ENCODE measurements around the gene STAT1. TPM values are rescaled to one million over a fixed set of nuclear protein-coding genes. Genes with fewer than 3 reads are reported as not detected.

STAT1 gene
- total RNA-seq, 1 experiment from 2014 or later: 76.5 TPM

GRCh38 chr2:190940454-190940853 is 73.5 kb downstream of the STAT1 start:
- H3K4me1 ChIP-seq (ENCODE audit: insufficient read depth, low read length, poor library complexity, severe bottlenecking): peaks cover 25% of the 10 kb centered on the region
- no peak overlapping the region for H3K27ac ChIP-seq (ENCODE audit: low read depth, low read length, poor library complexity, severe bottlenecking)
- no peaks in the 10 kb centered on the region for H3K9me3 ChIP-seq (ENCODE audit: low read depth, low read length, poor library complexity, severe bottlenecking)
- TF ChIP-seq EZH2 (IDR thresholded peaks at IDR 0.05; ENCODE audit: borderline replicate concordance, low read depth, low read length, poor library complexity, severe bottlenecking) (no peak), CTCF (conservative IDR thresholded peaks at IDR 0.05; ENCODE audit: low read depth, low read length) (no peak)
- no peak for DNase-seq (ENCODE audit: low spot score)
- CTCF ChIA-PET: no interaction called here
- POLR2A ChIA-PET (ENCODE audit: low non-redundant PET): no interaction called here
- intact Hi-C loops (cut with micrococcal nuclease; ENCODE audit: unreplicated experiment): no loop called here
- H3K36me3 ChIP-seq (ENCODE audit: insufficient read depth, low read length, poor library complexity, severe bottlenecking): no peaks in the 10 kb centered on the region
- no peaks in the 10 kb centered on the region for H3K27me3 ChIP-seq (replicated peaks; ENCODE audit: insufficient read depth, low read depth, low read length, poor library complexity)
- no TSS peak for BruUV-seq (replicated peaks)
- H3K4me3 ChIP-seq (ENCODE audit: low read depth, low read length, poor library complexity, severe bottlenecking): no peak overlapping the region

GRCh38 chr2:190938771-190939335 is 75.1 kb downstream of the STAT1 start:
- peaks cover 25% of the 10 kb centered on the region for H3K4me1 ChIP-seq (ENCODE audit: insufficient read depth, low read length, poor library complexity, severe bottlenecking)
- no peaks in the 10 kb centered on the region for H3K9me3 ChIP-seq (ENCODE audit: low read depth, low read length, poor library complexity, severe bottlenecking)
- TF ChIP-seq CTCF (conservative IDR thresholded peaks at IDR 0.05; ENCODE audit: low read depth, low read length): no peak
- no peak for TF ChIP-seq EZH2 (IDR thresholded peaks at IDR 0.05; ENCODE audit: borderline replicate concordance, low read depth, low read length, poor library complexity, severe bottlenecking)
- CTCF ChIA-PET: no interaction called here
- H3K36me3 ChIP-seq (ENCODE audit: insufficient read depth, low read length, poor library complexity, severe bottlenecking): no peaks in the 10 kb centered on the region
- H3K27me3 ChIP-seq (replicated peaks; ENCODE audit: insufficient read depth, low read depth, low read length, poor library complexity): no peaks in the 10 kb centered on the region
- H3K27ac ChIP-seq (ENCODE audit: low read depth, low read length, poor library complexity, severe bottlenecking): no peak overlapping the region
- POLR2A ChIA-PET (ENCODE audit: low non-redundant PET): no interaction called here
- no TSS peak for BruUV-seq (replicated peaks)
- DNase-seq (ENCODE audit: low spot score): no peak
- no peak overlapping the region for H3K4me3 ChIP-seq (ENCODE audit: low read depth, low read length, poor library complexity, severe bottlenecking)
- intact Hi-C loops (cut with micrococcal nuclease; ENCODE audit: unreplicated experiment): no loop called here

- POLR2A ChIA-PET (ENCODE audit: low non-redundant PET): no interaction called here
- Histone ChIP-seq H3K9me3 (ENCODE audit: low read depth, low read length, poor library complexity, severe bottlenecking) (no peaks in the 10 kb centered on the region), H3K4me3 (ENCODE audit: low read depth, low read length, poor library complexity, severe bottlenecking) (no peak overlapping the region), H3K27me3 (replicated peaks; ENCODE audit: insufficient read depth, low read depth, low read length, poor library complexity) (no peaks in the 10 kb centered on the region), H3K4me1 (ENCODE audit: insufficient read depth, low read length, poor library complexity, severe bottlenecking) (peaks cover 37% of the 10 kb centered on the region), H3K36me3 (ENCODE audit: insufficient read depth, low read length, poor library complexity, severe bottlenecking) (no peaks in the 10 kb centered on the region), H3K27ac (ENCODE audit: low read depth, low read length, poor library complexity, severe bottlenecking) (no peak overlapping the region)
- no peak for DNase-seq (ENCODE audit: low spot score)
- CTCF ChIA-PET: no interaction called here
- BruUV-seq (replicated peaks): no TSS peak
- intact Hi-C loops (cut with micrococcal nuclease; ENCODE audit: unreplicated experiment): no loop called here
- no peak for TF ChIP-seq EZH2 (IDR thresholded peaks at IDR 0.05; ENCODE audit: borderline replicate concordance, low read depth, low read length, poor library complexity, severe bottlenecking)
- TF ChIP-seq CTCF (conservative IDR thresholded peaks at IDR 0.05; ENCODE audit: low read depth, low read length): no peak
Measured at GRCh38 chr2:190935054-190935453, 78.9 kb downstream of the STAT1 start.
